ENCODE data around the gene KRT1. TPM values are rescaled to one million over a fixed set of nuclear protein-coding genes. Genes with fewer than 3 reads are reported as not detected.

Gene KRT1
- not detected in 2 replicates for total RNA-seq

GRCh38 chr12:52680363-52680762, at the start of gene KRT1:
Gene KRT1 (minus strand): TSS chr12:52680407. CDS start chr12:52680348, 59 bp downstream.

DNA sequence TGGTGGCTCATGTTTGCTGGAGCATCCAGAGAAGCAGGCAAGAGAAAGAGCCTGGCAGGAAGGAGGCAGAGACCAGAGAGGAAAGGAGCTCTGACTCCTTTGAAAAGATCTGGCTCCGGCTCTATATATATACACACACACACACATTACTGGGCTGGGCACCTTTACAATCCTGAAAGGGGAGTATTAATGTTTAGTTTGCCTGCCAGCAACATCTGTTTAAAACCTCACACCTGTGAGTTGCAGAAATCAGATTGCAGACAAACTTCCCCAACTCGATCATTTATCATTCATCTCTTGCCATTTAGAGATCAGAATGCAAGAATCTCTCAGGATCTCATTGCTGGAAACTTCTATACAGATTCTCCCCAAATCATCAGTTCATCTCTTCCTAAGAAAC, 23.2 kb upstream of the KRT1 start, which contains the start of gene KRT77:
Gene KRT77, minus strand, starts transcription at position 101 of the 400 bp plus-strand sequence. Its CDS starts 90 bp downstream, at position 11.

DNA sequence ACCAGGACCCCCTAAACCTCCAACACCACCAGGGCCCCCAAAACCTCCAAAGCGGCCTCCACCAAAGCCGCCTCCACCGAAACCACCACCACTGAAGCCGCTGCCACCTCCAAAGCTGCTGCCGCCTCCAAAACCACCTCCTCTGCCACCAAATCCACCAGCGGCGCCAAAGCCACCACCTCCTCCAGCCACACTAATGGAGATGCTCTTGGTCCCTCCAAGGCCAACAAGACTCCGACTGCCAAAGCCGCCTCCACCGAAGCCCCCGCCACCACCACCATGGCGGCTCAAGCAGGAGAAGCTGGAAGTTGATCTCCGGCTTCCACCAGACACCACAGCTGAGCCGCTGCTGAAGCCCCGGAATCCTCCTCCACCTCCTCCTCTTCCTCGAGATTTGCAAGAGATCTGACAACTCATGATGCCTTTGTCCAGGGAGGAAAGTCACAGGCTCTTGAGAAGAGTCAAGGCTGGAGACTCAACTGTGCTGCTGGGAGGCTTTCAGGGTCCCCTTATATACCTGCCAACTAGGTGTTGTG, 28.4 kb downstream of the KRT1 start, which contains the start of gene KRT2:
Gene KRT2, minus strand, starts transcription at position 486 of the 536 bp plus-strand sequence. Its CDS starts 69 bp downstream, at position 417.

Other genes starting within 250 kb of the KRT1 start
- gene KRT75, start 246.0 kb downstream of the KRT1 start, total RNA-seq, result not detected in 2 replicates
- gene KRT6B, start 228.3 kb downstream of the KRT1 start, total RNA-seq, result not detected in 2 replicates
- gene KRT6C, start 206.6 kb downstream of the KRT1 start, total RNA-seq, result not detected in 2 replicates
- gene KRT6A, start 187.2 kb downstream of the KRT1 start, total RNA-seq, result 0.96 and 1.4 TPM in 2 replicates
- 1.4 and 2.3 TPM in 2 replicates for gene KRT5, start 160.0 kb downstream of the KRT1 start, total RNA-seq
- not detected in 2 replicates for gene KRT71, start 127.3 kb downstream of the KRT1 start, total RNA-seq
- gene KRT74, start 106.6 kb downstream of the KRT1 start, total RNA-seq, result not detected in 2 replicates
- not detected in 2 replicates for gene KRT72, start 78.9 kb downstream of the KRT1 start, total RNA-seq
- gene KRT73, start 61.8 kb downstream of the KRT1 start, total RNA-seq, result not detected in 2 replicates
- gene KRT2, start 28.2 kb downstream of the KRT1 start, total RNA-seq, result not detected in 2 replicates
- gene KRT77, start 23.1 kb upstream of the KRT1 start, total RNA-seq, result not detected in 2 replicates
- not detected in 2 replicates for gene KRT76, start 96.9 kb upstream of the KRT1 start, total RNA-seq
- not detected in 2 replicates for gene KRT3, start 115.7 kb upstream of the KRT1 start, total RNA-seq
- gene KRT4, start 133.7 kb upstream of the KRT1 start, total RNA-seq, result not detected in 2 replicates
- gene KRT79, start 153.9 kb upstream of the KRT1 start, total RNA-seq, result under 0.01 TPM in 1 of 2 replicates, not detected in the other
- not detected in 2 replicates for gene KRT78, start 168.6 kb upstream of the KRT1 start, total RNA-seq
- 12.1 and 18.6 TPM in 2 replicates for gene KRT8, start 224.7 kb upstream of the KRT1 start, total RNA-seq